DND-41 (cell line): ENCODE measurements around the gene C12orf57.

Experiments used
- CTCF ChIP-seq: IDR thresholded peaks from 2 replicates; pipeline ENCODE4 v1.5.1; 2012; ENCODE audit warnings: borderline replicate concordance, low read length, moderate library complexity, mild to moderate bottlenecking; ENCODE audit not compliant: poor library complexity, severe bottlenecking; ENCODE audit errors: extremely low read depth
- EZH2 ChIP-seq: IDR thresholded peaks from 3 replicates; pipeline ENCODE4 v1.6.1; 2012; ENCODE audit warnings: borderline replicate concordance, low read depth, mild to moderate bottlenecking, moderate library complexity, low read length, inconsistent platforms; ENCODE audit not compliant: severe bottlenecking

GRCh38 chr12:6936194-6936635 is 7.6 kb upstream of the C12orf57 start:
- TF ChIP-seq CTCF (no peak), EZH2 (no peak)
